ENCODE data around the gene MASP2. TPM values are rescaled to one million over a fixed set of nuclear protein-coding genes. Genes with fewer than 3 reads are reported as not detected.

Gene MASP2
- total RNA-seq, 2 experiments from 2014 or later = 0.38 TPM; not detected in 1

DNA sequence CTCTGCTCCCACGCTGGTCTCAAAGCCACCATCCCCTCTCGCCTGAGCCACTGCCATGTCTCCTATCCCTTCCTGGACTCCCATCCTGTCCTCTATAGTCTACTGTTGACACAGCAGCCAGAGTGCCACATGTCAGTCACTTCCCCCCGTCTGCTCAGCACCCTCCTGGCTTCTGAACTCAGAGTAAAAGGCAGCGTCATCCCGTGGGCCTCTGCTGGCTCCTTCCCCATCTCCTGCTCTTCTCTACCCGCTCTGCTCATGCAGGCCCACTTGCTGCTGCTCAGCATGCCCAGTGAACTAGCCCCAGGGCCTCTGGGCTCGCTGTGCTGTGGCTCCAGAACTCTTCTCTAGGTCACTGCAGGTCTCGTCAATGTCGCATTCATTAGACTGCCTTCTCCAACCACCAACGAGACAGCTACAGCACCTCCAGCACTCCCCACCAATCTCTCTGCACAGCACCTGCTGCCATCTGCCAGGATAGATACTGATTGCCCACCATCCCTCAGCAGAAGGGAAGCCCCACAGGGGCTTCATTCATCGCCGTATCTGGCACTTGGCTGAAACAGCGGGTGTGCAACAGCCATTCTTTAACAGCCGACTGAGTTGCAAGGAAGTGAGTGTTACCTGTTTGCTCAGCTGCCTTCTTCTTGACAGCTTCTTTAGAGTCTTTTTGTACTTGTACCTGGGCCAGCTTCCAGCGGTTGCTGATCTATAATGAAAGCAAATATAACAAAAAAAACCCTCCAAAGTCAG lies 24.6 kb upstream of the MASP2 start:
- ChIA-PET CTCF (ENCODE audit: unreplicated experiment) (interaction anchor here (1.9 kb wide), 1 partner anchor 34 kb away, joined by 4 read pairs; no protein-coding TSS in a partner anchor), POLR2A (interaction anchor here (2.1 kb wide), 1 partner anchor 10 kb away, joined by 11 read pairs; no protein-coding TSS in a partner anchor)
- 0 out of 2 replicates have a peak overlapping the region, but pooled peaks have one; percentile 57 for H3K4me2 ChIP-seq (ENCODE audit: low read length)
- TF ChIP-seq, protein P1, sequence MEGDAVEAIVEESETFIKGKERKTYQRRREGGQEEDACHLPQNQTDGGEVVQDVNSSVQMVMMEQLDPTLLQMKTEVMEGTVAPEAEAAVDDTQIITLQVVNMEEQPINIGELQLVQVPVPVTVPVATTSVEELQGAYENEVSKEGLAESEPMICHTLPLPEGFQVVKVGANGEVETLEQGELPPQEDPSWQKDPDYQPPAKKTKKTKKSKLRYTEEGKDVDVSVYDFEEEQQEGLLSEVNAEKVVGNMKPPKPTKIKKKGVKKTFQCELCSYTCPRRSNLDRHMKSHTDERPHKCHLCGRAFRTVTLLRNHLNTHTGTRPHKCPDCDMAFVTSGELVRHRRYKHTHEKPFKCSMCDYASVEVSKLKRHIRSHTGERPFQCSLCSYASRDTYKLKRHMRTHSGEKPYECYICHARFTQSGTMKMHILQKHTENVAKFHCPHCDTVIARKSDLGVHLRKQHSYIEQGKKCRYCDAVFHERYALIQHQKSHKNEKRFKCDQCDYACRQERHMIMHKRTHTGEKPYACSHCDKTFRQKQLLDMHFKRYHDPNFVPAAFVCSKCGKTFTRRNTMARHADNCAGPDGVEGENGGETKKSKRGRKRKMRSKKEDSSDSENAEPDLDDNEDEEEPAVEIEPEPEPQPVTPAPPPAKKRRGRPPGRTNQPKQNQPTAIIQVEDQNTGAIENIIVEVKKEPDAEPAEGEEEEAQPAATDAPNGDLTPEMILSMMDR (conservative IDR thresholded peaks at IDR 0.05; ENCODE audit: low read length) = no peak
- TF ChIP-seq EZH2phosphoT487 (IDR thresholded peaks at IDR 0.05; ENCODE audit: borderline replicate concordance, low read depth, low read length) = no peak
- H3K9me3 ChIP-seq (ENCODE audit: low read length) = no peaks in the 10 kb centered on the region
- no peak overlapping the region for H3K4me3 ChIP-seq (ENCODE audit: low read depth, low read length, poor library complexity, severe bottlenecking)
- H3K27ac ChIP-seq (ENCODE audit: low read depth, low read length, poor library complexity, severe bottlenecking) = peak overlapping the region; percentile 54
- H3K4me1 ChIP-seq (ENCODE audit: insufficient read depth, low read length, poor library complexity, severe bottlenecking) = peaks cover 19% of the 10 kb centered on the region
- H3K36me3 ChIP-seq (ENCODE audit: insufficient read depth, low read length) = peaks cover 94% of the 10 kb centered on the region
- intact Hi-C loops (cut with micrococcal nuclease; ENCODE audit: unreplicated experiment) = loop anchor here (1.0 kb wide), 1 partner anchor 34 kb away; no protein-coding TSS in a partner anchor
- DNase-seq (ENCODE audit: low spot score) = no peak
- H4K20me1 ChIP-seq (ENCODE audit: insufficient read depth, low read length) = no peaks in the 10 kb centered on the region
- no TSS peak for BruUV-seq (replicated peaks)
- no peaks in the 10 kb centered on the region for H3K79me2 ChIP-seq (ENCODE audit: insufficient read depth, low read depth, low read length)
- no peak overlapping the region for H2AFZ ChIP-seq (ENCODE audit: low read length)
- H3K9me2 ChIP-seq (ENCODE audit: insufficient read depth, low read length) = no peaks in the 10 kb centered on the region

DNA sequence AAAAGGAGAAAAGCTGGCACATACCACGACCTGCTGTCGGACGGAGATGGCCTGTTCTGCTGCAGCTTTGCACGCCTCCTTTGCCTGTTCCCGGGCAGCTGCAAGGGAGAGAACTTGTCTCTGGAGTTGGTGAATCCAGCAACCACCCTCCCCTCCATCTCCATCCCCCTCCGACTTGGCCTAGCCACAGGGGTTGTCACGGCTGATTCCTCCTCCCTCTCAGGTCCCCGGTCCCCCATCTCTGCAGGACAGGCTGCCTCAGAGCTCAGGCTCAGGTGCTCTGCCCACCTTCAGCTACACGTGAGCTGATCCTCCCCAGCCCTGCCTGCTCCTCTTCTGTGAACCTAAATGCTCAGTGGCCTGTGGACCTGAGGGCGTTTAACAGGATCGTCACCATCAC lies 23.8 kb upstream of the MASP2 start:
- Histone ChIP-seq H3K27ac (ENCODE audit: low read depth, low read length, poor library complexity, severe bottlenecking) (no peak overlapping the region), H3K79me2 (ENCODE audit: insufficient read depth, low read depth, low read length) (no peaks in the 10 kb centered on the region), H3K9me3 (ENCODE audit: low read length) (no peaks in the 10 kb centered on the region), H4K20me1 (ENCODE audit: insufficient read depth, low read length) (no peaks in the 10 kb centered on the region), H2AFZ (ENCODE audit: low read length) (no peak overlapping the region), H3K4me1 (ENCODE audit: insufficient read depth, low read length, poor library complexity, severe bottlenecking) (peaks cover 19% of the 10 kb centered on the region), H3K36me3 (ENCODE audit: insufficient read depth, low read length) (peaks cover 94% of the 10 kb centered on the region), H3K9me2 (ENCODE audit: insufficient read depth, low read length) (no peaks in the 10 kb centered on the region), H3K4me3 (ENCODE audit: low read depth, low read length, poor library complexity, severe bottlenecking) (no peak overlapping the region), H3K4me2 (ENCODE audit: low read length) (no peak overlapping the region)
- CTCF ChIA-PET (ENCODE audit: unreplicated experiment) = no interaction called here
- TF ChIP-seq, protein P1 (conservative IDR thresholded peaks at IDR 0.05; ENCODE audit: low read length) = no peak
- TF ChIP-seq EZH2phosphoT487 (IDR thresholded peaks at IDR 0.05; ENCODE audit: borderline replicate concordance, low read depth, low read length) = no peak
- no TSS peak for BruUV-seq (replicated peaks)
- POLR2A ChIA-PET = interaction anchor here (0.6 to 2.1 kb wide), 4 partner anchors 10 to 757 kb away, joined by 3 to 11 read pairs (median 3); no protein-coding TSS in a partner anchor
- intact Hi-C loops (cut with micrococcal nuclease; ENCODE audit: unreplicated experiment) = no loop called here
- no peak for DNase-seq (ENCODE audit: low spot score)
